HG03045 (cell line): ENCODE measurements around the gene C20orf204.
"Not testable (repeated sequence)": the region's sequence is repeated elsewhere in the genome, so short reads cannot be mapped to it uniquely, and the experiment has no call there.

Experiments
- ATAC-seq: cut with Tn5 transposase; IDR thresholded peaks from one replicate; pipeline ENCODE4 v1.9.1; 2021; ENCODE audit warnings: mild to moderate bottlenecking, moderate library complexity; ENCODE audit not compliant: unreplicated experiment

The C20orf204 gene, protein sequence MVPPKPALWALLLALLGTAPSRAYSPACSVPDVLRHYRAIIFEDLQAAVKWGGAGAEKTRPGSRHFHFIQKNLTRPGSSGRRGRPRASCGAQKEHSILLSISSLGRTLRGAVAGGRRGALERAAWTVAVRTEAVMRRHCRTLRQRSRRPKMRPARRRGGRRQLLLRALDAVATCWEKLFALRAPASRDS

DNA sequence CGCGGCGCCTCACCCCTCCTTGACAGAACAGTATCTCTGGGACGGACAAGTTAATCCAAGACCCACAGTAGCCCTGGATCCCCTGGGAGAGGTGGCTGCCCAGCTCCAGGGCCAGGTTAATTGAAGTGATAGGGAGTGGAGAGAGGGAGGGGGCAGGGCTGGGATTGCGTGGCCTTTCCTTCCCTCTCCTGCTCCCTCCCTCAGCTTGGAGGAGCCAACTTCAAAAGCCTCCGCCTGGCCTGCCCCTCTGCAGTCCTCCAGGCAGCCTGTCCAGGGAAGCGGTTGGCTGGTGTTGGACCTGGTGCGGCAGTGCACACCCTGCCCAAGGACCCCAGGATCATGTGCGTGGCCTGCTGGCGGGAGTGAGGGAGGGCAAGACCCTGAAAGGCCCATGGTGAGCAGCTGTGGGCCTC, at the start of gene C20orf204:
TSS of gene C20orf204 (plus strand) at position 250 of the 413 bp plus-strand sequence. CDS start at position 392, 142 bp downstream.
- ATAC-seq, result no peak

DNA sequence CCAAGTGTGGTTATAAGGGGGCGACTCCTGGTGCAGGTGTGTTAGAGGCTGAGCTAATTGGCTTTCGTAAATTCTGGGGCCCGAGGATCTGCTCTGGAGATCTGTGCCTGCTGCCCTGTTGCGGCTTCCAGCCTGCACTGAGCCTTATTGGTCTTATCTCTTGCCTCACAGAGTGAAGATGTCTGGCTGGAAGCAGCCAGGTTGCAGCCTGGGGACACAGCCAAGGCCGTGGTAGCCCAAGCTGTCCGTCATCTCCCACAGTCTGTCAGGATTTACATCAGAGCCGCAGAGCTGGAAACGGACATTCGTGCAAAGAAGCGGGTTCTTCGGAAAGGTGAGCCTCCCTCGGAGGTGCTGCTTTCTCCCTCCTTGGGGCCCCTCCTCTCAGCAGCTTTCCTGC, 35.1 kb upstream of the C20orf204 start:
- no peak for ATAC-seq

DNA sequence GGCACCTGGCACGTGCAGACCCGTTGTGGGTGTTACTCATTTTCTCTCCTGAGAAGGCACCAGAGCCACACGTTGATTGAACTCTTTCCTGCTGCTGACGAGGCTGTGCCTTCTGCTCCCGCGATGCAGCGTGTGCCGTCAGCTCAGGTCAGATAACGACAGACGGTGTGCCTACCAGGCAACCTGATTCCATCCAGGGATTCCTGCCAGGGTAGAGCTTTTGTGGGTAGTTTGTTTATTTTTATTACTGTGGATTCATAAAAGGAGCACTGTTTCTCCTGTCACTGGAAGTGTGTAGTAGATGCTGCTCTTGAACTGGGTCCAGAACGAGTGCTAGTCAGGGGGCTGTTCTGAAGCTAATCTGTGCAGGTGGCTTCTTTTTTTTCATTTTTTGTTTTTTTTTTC, 34.4 kb upstream of the C20orf204 start:
- ATAC-seq, result no peak

DNA sequence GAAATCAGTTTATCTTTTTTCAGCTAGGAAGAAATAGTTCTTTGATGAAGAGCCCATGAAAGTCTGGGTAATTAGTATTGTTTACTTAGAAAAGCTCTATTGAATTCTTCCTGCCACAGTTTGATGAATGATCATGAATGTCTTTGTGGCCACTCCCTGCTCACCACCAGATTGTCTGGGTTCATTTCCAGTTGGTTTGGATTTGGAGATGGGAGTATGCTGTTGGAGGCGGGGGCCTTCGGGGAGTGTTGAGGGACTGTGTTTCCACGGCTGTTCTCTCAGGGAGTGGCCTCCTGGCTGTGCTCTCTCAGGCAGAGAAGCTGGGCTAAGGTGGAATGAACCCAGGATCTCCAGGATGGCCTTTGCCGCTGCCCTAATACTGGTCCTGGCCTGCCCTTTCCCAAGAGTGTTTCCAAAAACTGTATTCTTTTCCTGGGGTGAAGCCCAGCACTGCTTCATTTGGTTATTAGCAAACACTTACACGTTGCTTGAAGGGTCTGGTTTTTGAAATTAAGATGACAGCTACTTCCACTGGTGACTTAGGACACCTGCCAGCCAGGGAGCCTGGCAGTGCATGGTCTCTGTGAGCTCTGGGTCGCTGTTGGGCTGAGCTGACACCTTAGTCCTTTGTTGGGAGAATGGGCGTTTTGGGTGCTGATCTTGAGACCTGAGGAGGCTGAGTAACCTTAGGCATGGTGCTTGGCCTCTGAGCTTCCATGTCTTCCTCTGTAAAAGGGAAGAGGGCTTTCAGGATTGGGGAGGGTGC, 31.8 kb upstream of the C20orf204 start:
- no peak for ATAC-seq

DNA sequence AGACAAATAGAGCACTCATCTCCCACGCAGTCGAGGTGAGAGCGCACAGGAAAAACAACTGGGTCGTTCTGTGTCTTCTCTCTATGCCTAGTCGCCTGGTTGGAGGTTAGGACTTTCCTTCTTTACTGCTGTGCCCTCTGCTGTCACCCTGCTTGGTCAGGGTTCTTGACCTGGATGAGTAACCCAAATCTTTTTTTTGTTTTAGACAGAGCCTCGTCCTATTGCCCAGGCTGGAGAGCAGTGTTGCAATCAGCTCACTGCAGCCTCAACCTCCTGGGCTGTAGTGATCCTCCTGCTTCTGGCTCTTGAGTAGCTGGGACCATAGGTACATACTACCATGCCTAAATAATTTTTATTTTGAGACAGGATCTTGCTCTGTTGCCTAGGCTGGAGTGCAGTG, 30.6 kb upstream of the C20orf204 start:
- ATAC-seq, result no peak

DNA sequence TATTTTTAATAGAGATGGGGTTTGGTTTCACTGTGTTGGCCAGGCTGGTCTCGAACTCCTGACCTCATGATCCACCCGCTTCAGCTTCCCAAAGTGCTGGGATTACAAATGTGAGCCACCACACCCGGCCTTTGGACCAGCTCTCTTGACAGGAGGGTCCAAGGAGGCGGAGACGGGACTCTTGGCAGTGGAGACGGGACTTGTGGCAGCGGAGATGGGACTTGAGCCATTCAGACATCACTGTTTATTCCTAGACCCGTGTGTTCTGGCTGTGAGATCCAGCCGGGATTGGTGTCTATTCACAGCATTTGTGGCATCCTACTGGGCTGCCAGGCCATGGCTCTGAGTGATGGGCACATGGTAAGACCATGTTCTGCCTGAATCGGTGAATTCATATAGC, 29.5 kb upstream of the C20orf204 start:
- ATAC-seq, result no peak

DNA sequence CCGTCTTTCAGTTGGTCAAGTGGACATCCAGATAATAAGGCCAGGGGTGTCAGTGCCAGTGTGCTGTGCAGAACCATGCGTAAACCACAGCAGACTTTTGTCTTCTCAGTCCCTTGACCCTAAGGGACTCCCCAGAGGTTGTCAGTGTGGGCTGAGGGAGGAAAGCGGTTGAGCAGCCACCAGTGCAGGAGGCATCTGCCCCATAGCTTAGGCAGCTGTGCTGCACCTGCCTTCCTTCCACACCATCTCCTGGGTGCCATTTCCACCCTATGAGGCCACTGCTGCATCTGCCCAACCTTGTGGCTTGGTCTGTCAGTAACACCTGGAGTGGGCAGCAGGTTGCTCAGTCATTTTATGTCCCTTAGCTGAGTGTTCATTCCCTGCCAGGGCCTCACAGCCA, 29.1 kb upstream of the C20orf204 start:
- no peak for ATAC-seq

DNA sequence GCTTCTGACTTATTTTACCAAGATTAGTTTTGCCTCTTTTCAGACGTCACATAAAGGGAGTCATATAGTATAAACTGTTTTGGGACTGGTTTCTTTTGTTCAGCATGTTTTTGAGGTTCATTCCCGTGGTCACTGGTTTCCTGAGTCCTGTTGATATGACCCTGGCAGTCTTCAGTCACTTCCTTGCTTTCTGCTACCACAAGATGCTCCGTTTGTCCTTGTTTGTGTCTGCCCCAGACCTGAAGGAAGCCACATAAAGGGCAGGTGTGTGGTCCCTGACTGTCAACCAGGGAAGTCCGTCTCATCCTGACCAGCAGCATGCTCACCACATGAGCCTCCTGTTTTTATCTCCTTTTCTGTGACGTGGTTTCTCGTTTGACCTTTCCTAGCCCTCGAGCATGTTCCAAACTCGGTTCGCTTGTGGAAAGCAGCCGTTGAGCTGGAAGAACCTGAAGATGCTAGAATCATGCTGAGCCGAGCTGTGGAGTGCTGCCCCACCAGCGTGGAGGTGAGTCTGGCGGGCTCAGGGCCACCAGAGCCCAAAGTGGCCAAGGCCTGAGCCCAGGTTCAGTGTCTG, 26.1 kb upstream of the C20orf204 start:
- ATAC-seq, result no peak

DNA sequence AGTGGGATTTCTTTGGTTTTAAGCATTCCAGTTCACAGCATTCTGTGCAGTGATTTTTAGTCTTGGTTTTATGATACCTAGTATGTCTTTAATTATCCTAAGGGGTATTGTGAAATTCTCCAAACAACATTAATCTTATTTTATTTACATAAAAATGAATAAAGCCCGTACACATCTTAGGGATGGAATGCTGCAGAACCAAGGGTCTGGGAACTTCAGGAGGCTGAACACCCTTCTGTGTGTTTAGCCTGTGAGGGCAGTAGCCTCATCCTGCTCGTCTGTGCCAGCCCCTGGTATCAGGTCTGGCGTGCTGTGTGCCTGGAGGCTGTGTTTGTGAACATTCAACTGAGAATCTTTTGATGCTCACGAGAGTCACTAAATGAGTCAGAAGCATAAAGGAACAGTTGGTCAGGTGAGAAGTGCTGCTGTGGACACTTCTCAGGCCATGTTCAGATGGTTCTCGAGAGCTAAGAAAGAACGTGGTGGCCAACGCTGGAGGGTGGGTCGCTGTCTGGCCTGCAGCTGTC, 25.2 kb upstream of the C20orf204 start:
- ATAC-seq, result no peak

DNA sequence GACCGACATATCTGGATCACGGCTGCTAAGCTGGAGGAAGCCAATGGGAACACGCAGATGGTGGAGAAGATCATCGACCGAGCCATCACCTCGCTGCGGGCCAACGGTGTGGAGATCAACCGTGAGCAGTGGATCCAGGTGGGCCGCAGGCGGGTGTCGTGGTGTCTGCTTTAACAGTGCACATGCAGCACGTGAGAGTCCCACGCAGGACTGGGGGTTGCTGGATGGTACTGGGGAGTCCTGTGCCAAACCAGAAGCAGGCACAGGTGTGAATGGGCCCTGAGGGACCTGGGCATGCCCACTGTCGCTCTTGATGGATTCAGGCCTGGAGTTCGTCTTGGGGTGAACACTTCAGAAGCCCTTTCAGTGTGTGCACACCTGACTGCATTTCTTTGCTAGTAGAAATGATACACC, 24.6 kb upstream of the C20orf204 start:
- no peak for ATAC-seq

DNA sequence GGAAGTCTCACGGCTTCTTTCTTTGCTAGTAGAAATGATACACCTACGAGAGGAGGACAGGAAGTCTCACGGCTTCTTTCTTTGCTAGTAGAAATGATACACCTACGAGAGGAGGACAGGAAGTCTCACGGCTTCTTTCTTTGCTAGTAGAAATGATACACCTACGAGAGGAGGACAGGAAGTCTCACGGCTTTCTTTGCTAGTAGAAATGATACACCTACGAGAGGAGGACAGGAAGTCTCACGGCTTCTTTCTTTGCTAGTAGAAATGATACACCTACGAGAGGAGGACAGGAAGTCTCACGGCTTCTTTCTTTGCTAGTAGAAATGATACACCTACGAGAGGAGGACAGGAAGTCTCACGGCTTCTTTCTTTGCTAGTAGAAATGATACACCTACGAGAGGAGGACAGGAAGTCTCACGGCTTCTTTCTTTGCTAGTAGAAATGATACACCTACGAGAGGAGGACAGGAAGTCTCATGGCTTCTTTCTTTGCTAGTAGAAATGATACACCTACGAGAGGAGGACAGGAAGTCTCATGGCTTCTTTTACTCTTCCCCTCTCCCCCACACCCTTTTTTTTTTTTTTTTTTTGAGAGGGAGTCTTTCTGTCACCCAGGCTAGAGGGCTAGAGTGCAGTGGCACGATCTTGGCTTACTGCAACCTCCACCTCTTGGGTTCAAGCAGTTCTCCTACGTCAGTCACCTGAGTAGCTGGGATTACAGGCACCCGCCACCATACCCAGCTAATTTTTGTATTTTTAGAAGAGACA, 23.4 kb upstream of the C20orf204 start:
- ATAC-seq, result not testable (repeated sequence)

DNA sequence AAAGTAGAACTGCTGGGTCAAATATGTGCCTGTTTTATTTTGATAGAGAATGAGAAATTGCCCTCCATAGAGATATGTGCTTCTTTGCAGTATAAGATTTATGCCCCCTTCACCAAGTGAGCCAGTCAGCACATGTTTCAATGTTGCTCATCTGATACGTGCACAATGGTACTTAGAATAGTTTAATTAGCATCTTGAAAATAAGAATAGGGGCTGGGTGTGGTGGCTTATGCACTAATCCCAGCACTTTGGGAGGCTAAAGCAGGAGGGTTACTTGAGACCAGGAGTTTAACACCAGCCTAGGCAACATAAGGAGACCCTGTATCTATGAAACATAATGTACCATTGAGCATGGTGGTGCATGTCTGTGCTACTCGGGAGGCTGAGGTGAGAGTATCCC, 20.3 kb upstream of the C20orf204 start:
- no peak for ATAC-seq

DNA sequence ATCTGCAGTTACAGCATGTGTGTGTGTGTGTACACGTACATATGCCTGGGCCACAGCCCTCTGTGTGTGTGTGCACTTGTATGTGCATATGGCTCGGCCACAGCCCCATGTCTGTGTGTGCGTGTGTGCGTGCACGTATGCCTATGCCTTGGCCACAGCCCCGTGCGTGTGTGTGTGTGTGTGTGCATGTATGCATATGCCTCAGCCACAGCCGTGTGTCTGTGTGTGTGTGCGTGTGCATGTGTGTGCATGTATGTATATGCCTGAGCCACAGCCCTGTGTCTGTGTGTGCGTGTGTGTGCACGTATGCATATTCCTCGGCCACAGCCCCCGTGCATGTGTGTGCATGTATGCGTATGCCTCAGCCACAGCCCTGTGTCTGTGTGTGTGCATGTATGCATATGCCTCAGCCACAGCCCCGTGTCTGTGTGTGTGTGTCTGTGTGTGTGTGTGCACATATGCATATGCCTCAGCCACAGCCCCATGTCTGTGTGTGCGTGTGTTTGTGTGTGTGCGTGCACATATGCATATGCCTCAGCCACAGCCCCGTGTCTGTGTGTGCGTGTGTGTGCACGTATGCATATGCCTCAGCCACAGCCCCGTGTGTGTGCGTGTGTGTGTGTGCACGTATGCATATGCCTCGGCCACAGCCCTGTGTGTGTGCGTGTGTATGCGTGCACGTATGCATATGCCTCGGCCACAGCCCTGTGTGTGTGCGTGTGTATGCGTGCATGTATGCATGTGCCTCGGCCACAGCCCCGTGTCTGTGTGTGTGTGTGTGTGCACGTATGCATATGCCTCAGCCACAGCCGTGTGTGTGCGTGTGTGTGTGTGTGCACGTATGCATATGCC, 14.6 kb upstream of the C20orf204 start:
- ATAC-seq, result no peak

DNA sequence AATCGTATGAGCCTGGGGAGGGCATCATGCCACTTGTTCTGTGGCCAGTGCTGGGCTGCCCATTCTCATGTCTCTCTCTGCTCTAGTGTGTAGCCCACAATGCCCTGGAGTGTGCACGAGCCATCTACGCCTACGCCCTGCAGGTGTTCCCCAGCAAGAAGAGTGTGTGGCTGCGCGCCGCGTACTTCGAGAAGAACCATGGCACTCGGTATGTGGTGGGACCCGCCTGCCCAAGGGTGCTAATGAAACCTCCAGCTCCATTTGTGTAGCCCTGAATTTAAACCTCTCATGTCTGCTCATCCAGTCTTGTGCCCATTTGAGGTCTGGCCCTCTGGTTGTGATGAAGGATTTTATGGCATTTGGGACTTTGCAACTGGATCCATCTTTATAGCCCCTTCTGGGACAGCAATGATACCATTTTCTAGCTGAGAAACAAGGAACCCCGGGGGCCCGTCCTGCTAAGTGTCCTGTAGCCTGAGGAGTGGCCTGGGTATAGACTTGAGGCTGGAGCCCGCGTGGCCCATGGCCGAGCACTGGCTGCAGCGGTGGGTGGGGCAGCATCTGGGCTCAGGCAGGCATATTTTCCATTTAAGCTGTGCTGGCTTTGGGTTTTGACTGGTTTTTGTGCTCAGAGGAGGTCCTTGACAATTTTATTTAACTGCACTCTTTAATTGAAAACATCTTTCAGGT, 13.2 kb upstream of the C20orf204 start:
- no peak for ATAC-seq

DNA sequence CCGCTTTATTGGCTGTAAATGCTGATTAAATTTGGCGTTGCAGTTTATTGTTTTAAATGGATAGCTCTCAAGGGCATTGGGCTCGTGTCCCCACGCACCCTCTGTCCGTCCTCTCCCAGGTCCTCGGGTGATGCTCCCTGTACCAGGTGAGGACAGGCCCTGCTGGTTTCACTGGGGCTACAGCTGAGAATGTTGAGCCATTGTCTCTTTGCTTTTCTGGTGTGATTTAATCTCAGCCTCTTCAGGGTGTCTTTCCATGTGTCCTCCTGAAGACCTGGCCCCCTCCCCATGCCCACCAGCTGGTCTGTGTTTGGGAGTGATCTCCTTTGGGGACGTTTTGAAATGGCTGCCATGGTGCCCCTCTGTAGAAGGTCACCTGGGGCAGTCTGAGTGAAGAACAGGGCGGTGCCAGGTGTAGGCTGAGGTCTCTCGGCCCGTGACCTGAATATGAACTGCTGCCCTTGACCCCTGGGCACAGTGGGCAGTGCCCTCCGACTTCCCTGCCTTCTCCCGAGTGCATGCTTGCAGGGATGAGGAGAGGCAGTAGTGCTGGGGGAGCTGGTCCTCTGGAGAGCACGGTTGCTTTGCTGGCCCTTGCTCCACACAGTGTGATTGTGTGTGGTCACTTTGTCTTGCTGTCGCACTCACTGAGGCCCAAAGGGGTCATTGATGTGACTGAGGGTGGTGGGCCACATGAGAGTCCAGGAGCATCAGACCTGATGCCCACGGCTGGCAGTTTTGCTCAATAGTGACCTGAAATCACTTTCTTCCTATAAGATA, 12.4 kb upstream of the C20orf204 start:
- ATAC-seq, result no peak

DNA sequence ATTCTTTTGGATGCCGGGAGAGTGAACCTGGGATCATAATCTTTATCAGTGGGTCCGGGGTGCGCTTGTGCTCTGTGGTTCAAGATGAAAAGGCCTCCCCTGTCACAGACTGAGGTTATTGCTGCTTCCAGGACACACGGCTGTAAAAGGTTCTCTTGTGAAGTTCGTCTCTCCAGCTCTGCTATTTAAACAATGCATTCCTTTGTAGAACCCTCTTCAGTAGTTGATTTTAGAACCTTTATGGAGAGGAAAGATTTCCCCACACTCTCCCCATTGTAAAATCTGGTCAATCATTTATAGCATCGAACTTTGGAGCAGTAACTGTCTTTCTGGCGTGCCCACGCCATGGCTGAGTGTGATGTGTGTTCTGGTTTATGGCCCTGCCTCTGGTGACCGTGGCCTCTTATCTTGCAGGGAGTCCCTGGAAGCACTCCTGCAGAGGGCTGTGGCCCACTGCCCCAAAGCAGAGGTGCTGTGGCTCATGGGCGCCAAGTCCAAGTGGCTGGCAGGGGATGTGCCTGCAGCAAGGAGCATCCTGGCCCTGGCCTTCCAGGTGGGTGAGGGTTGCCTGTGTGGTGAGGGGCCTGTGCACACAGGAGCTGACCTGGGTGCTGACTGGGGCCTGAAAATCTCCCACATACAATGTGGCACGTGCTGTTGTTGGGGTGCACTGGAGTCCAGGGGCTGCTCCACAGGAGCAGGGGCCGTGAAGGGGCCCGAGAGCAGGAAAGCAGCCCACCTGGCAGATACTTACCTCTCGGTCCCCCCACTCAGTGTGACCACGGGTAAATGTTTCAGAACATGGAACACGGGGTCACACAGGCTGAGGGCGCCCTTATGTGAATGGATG, 11.6 kb upstream of the C20orf204 start:
- no peak for ATAC-seq

DNA sequence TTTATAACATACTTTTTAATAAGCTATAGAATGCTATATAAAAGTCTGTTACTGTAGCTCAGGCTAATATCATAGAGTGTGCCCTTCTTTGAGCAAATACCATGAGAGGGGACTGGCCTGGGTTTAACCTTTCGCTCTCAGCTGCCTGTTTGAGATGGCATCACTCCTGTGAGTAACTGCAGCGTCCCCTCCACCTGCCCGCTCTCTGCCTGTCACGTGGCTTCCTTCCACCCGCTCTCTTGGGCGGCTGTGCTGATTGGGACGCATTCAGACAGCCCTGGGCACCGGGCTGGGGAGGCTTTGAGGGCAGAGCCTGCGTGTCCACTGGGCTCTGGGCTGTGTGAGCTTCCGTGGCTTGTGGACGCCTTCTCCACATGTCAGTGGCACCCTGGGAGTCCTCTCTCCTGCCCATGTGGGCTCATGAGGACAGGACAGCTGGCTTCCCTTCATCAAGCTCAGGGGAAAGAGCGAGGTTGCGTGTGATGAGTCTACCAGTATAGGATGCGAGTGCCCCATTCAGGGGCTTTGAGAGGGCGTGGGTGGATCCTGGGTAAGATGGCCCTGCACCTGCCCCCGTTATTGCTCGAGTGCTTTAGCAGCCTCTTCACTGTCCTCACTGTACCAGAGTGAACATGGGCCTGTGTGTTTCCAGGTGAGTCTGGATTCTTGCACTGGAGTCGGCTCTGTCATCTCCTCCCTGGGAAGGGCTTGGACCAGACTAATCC, 10.7 kb upstream of the C20orf204 start:
- no peak for ATAC-seq
